Measurements from ENCODE around the gene PTH2R.

GRCh38 chr2:208488686-208489564 lies 82.3 kb downstream of the PTH2R start:
- TF ChIP-seq CTCF (conservative IDR thresholded peaks at IDR 0.05) (no peak), ZFX (IDR thresholded peaks at IDR 0.05) (no peak)

All from C4-2B (cell line).